ENCODE measurements around the gene ECT2L.

ECT2L gene

GRCh38 chr6:138795809-138796603 is at the start of gene ECT2L:
Gene ECT2L, plus strand, starts transcription at chr6:138796087. Its CDS starts 17,188 bp downstream, at chr6:138813275.
- DNase-seq: no peak

GRCh38 chr6:138752017-138752416 is 43.9 kb upstream of the ECT2L start:
- no peak for DNase-seq

GRCh38 chr6:138757136-138757535 is 38.8 kb upstream of the ECT2L start:
- DNase-seq: no peak

GRCh38 chr6:138765896-138766655 is 29.8 kb upstream of the ECT2L start:
- no peak for DNase-seq

- no peak for DNase-seq
Measured at GRCh38 chr6:138769102-138769676, 26.7 kb upstream of the ECT2L start.

- DNase-seq: no peak
Measured at GRCh38 chr6:138772596-138773176, 23.2 kb upstream of the ECT2L start.

GRCh38 chr6:138773177-138774091 is 22.5 kb upstream of the ECT2L start, which contains the start of gene CCDC28A:
Gene CCDC28A, plus strand, starts transcription at chr6:138773769. Its CDS starts 2,352 bp downstream, at chr6:138776121.
- peak; percentile 96 for DNase-seq

GRCh38 chr6:138774370-138774769 is 21.5 kb upstream of the ECT2L start:
- no peak for DNase-seq

- no peak for DNase-seq
Measured at GRCh38 chr6:138776659-138777058, 19.2 kb upstream of the ECT2L start.

- no peak for DNase-seq
Measured at GRCh38 chr6:138778331-138778730, 17.6 kb upstream of the ECT2L start.

GRCh38 chr6:138782243-138782642 is 13.6 kb upstream of the ECT2L start:
- no peak for DNase-seq

- no peak for DNase-seq
Measured at GRCh38 chr6:138785079-138785478, 10.8 kb upstream of the ECT2L start.

GRCh38 chr6:138785980-138786379 is 9.9 kb upstream of the ECT2L start:
- DNase-seq: no peak

GRCh38 chr6:138787138-138787537 is 8.7 kb upstream of the ECT2L start:
- no peak for DNase-seq

GRCh38 chr6:138796771-138797170 is 884 bp downstream of the ECT2L start:
- DNase-seq: no peak

GRCh38 chr6:138797806-138798446 is 2.0 kb downstream of the ECT2L start:
- no peak for DNase-seq

- no peak for DNase-seq
Measured at GRCh38 chr6:138800377-138801150, 4.7 kb downstream of the ECT2L start.

- no peak for DNase-seq
Measured at GRCh38 chr6:138803331-138803730, 7.4 kb downstream of the ECT2L start.

GRCh38 chr6:138803861-138804260 is 8.0 kb downstream of the ECT2L start:
- DNase-seq: no peak

GRCh38 chr6:138805016-138805765 is 9.3 kb downstream of the ECT2L start:
- DNase-seq: no peak
